ENCODE results near the gene POU3F2.

POU3F2 gene

DNA sequence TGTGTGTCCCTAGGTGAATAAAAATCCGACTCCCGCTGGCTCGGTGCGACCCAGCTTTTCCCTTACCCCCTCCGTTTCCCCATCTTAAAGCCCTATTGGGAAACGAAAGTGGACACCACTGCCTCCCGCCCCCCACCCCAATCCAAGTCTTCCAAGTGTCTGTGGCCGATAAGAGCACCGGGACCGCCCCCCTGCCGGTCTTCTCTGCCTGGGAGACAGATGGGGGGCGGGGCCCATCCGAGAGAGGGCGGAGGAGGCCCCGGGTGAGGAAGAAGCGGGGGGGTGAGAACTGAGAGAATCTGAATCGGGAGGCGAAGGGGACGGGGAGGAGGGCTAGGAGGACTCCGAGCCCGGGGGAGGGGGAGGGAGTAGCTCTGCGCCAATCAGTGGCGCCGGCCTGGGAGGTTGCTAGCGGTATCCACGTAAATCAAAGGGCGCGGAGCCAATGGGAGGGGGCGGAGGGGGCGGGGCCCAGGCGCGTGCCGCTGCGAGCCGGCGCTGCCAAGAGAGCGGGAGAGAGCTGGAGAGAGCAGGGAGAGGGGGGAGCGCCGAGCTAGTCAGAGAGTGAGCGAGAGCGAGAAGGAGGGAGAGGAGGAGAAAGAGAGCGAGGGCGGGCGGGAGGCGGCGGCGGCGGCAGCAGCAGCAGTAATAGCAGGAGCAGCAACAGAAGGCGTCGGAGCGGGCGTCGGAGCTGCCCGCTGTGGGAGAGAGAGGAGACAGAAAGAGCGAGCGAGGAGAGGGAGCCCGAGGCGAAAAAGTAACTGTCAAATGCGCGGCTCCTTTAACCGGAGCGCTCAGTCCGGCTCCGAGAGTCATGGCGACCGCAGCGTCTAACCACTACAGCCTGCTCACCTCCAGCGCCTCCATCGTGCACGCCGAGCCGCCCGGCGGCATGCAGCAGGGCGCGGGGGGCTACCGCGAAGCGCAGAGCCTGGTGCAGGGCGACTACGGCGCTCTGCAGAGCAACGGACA, at the start of gene POU3F2 (continued):
- TF ChIP-seq, protein P1, sequence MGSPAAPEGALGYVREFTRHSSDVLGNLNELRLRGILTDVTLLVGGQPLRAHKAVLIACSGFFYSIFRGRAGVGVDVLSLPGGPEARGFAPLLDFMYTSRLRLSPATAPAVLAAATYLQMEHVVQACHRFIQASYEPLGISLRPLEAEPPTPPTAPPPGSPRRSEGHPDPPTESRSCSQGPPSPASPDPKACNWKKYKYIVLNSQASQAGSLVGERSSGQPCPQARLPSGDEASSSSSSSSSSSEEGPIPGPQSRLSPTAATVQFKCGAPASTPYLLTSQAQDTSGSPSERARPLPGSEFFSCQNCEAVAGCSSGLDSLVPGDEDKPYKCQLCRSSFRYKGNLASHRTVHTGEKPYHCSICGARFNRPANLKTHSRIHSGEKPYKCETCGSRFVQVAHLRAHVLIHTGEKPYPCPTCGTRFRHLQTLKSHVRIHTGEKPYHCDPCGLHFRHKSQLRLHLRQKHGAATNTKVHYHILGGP (tag by site-specific recombination; IDR thresholded peaks at IDR 0.05): no peak
- no peak for TF ChIP-seq ZNF302 (tag by site-specific recombination; IDR thresholded peaks at IDR 0.05; ENCODE audit: low read depth)
- TF ChIP-seq ZNF629 (tag by site-specific recombination; IDR thresholded peaks at IDR 0.05): no peak; the same call in 1 of the 2 replicates
- TF ChIP-seq ZNF391 (tag by site-specific recombination; IDR thresholded peaks at IDR 0.05; ENCODE audit: borderline replicate concordance, low read depth): peak; percentile 66; the same call in 1 of the 2 replicates
- peak; percentile 59 for TF ChIP-seq ZXDB (tag by site-specific recombination; IDR thresholded peaks at IDR 0.05)
- TF ChIP-seq TCF7L2 (IDR thresholded peaks at IDR 0.05; ENCODE audit: borderline replicate concordance, low read depth, low read length): no peak; the same call in 1 of the 2 replicates
- peak; percentile 64; the same call in 1 of the 2 replicates for TF ChIP-seq ZNF843 (tag by site-specific recombination; IDR thresholded peaks at IDR 0.05)
- peak; percentile 30; the same call in 1 of the 2 replicates for TF ChIP-seq ZNF660 (tag by site-specific recombination; IDR thresholded peaks at IDR 0.05)
- TF ChIP-seq ZNF132 (tag by site-specific recombination; IDR thresholded peaks at IDR 0.05; ENCODE audit: borderline replicate concordance): no peak
- TF ChIP-seq, protein P2, sequence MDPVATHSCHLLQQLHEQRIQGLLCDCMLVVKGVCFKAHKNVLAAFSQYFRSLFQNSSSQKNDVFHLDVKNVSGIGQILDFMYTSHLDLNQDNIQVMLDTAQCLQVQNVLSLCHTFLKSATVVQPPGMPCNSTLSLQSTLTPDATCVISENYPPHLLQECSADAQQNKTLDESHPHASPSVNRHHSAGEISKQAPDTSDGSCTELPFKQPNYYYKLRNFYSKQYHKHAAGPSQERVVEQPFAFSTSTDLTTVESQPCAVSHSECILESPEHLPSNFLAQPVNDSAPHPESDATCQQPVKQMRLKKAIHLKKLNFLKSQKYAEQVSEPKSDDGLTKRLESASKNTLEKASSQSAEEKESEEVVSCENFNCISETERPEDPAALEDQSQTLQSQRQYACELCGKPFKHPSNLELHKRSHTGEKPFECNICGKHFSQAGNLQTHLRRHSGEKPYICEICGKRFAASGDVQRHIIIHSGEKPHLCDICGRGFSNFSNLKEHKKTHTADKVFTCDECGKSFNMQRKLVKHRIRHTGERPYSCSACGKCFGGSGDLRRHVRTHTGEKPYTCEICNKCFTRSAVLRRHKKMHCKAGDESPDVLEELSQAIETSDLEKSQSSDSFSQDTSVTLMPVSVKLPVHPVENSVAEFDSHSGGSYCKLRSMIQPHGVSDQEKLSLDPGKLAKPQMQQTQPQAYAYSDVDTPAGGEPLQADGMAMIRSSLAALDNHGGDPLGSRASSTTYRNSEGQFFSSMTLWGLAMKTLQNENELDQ (tag by site-specific recombination; IDR thresholded peaks at IDR 0.05; ENCODE audit: low read depth): no peak
- peak; percentile 15; the same call in 1 of the 2 replicates for TF ChIP-seq FEZF1 (tag by site-specific recombination; IDR thresholded peaks at IDR 0.05)
- no peak for TF ChIP-seq ZNF433 (tag by site-specific recombination; IDR thresholded peaks at IDR 0.05; ENCODE audit: low read depth)
- TF ChIP-seq TSHZ1 (tag by site-specific recombination; IDR thresholded peaks at IDR 0.05; ENCODE audit: borderline replicate concordance): peak; percentile 70; the same call in 1 of the 2 replicates
- no peak for TF ChIP-seq ZNF311 (tag by site-specific recombination; IDR thresholded peaks at IDR 0.05; ENCODE audit: borderline replicate concordance)
- TF ChIP-seq ZNF202 (tag by site-specific recombination; IDR thresholded peaks at IDR 0.05; ENCODE audit: borderline replicate concordance): no peak
- TF ChIP-seq ZBTB6 (tag by site-specific recombination; IDR thresholded peaks at IDR 0.05): peak; percentile 73; the same call in 1 of the 2 replicates
- TF ChIP-seq OVOL3 (tag by site-specific recombination; IDR thresholded peaks at IDR 0.05): peak; percentile 78; the same call in 1 of the 2 replicates
- 0 out of 2 replicates have a peak, but pooled peaks have one; percentile 21 for TF ChIP-seq ZNF24 (tag by site-specific recombination; IDR thresholded peaks at IDR 0.05)
- TF ChIP-seq PRDM6 (tag by site-specific recombination; IDR thresholded peaks at IDR 0.05): no peak
- TF ChIP-seq GLIS1 (tag by site-specific recombination; IDR thresholded peaks at IDR 0.05): peak; percentile 93
- TF ChIP-seq WT1 (tag by site-specific recombination; IDR thresholded peaks at IDR 0.05): peak; percentile 51; the same call in 1 of the 2 replicates
- TF ChIP-seq ZBTB20 (tag by site-specific recombination; IDR thresholded peaks at IDR 0.05): peak; percentile 16; the same call in 1 of the 2 replicates
- no peak for TF ChIP-seq ZNF514 (tag by site-specific recombination; IDR thresholded peaks at IDR 0.05)
- no peak for TF ChIP-seq ZNF221 (tag by site-specific recombination; IDR thresholded peaks at IDR 0.05; ENCODE audit: borderline replicate concordance)
- TF ChIP-seq ZNF292 (tag by site-specific recombination; IDR thresholded peaks at IDR 0.05; ENCODE audit: borderline replicate concordance, low read depth): no peak
